Measurements from ENCODE around the gene LEO1.

Gene LEO1

GRCh38 chr15:51931638-51932037 is 39.9 kb downstream of the LEO1 start:
- DNase-seq (ENCODE audit: low read depth in 3 of 3) = no peak

- no peak for DNase-seq (ENCODE audit: low read depth in 3 of 3)
These were observed 40.6 kb downstream of the LEO1 start for GRCh38 chr15:51931016-51931415.

- DNase-seq (ENCODE audit: low read depth in 3 of 3) = no peak
These were observed 44.8 kb downstream of the LEO1 start for GRCh38 chr15:51926809-51927208.

GRCh38 chr15:51924156-51925068 is 47.2 kb downstream of the LEO1 start:
- no peak for DNase-seq (ENCODE audit: low read depth in 3 of 3)

GRCh38 chr15:51917493-51917892 is 54.1 kb downstream of the LEO1 start:
- DNase-seq (ENCODE audit: low read depth in 3 of 3) = no peak

- no peak for DNase-seq (ENCODE audit: low read depth in 3 of 3)
These were observed 59.0 kb downstream of the LEO1 start for GRCh38 chr15:51912528-51912927.

- DNase-seq (ENCODE audit: low read depth in 3 of 3) = no peak
These were observed 62.0 kb downstream of the LEO1 start for GRCh38 chr15:51909584-51909983.

- DNase-seq (ENCODE audit: low read depth in 3 of 3) = no peak
These were observed 63.3 kb downstream of the LEO1 start for GRCh38 chr15:51908316-51908715.

- no peak for DNase-seq (ENCODE audit: low read depth in 3 of 3)
These were observed 64.3 kb downstream of the LEO1 start for GRCh38 chr15:51907136-51907862.

- no peak for DNase-seq (ENCODE audit: low read depth in 3 of 3)
These were observed 66.6 kb downstream of the LEO1 start for GRCh38 chr15:51904931-51905330.

- no peak for DNase-seq (ENCODE audit: low read depth in 3 of 3)
These were observed 67.2 kb downstream of the LEO1 start for GRCh38 chr15:51904421-51904820.

- no peak for DNase-seq (ENCODE audit: low read depth in 3 of 3)
These were observed 82.1 kb downstream of the LEO1 start for GRCh38 chr15:51889486-51889885.

GRCh38 chr15:51888593-51889195 is 82.9 kb downstream of the LEO1 start:
- no peak for DNase-seq (ENCODE audit: low read depth in 3 of 3)

Data from stimulated activated CD4-positive, alpha-beta T cell treated with anti-CD3 and anti-CD28 coated beads, TNF-alpha, amount 100 ng/mL, for 24 hours (primary cell).